ENCODE measurements around the gene FHIT.

DNA sequence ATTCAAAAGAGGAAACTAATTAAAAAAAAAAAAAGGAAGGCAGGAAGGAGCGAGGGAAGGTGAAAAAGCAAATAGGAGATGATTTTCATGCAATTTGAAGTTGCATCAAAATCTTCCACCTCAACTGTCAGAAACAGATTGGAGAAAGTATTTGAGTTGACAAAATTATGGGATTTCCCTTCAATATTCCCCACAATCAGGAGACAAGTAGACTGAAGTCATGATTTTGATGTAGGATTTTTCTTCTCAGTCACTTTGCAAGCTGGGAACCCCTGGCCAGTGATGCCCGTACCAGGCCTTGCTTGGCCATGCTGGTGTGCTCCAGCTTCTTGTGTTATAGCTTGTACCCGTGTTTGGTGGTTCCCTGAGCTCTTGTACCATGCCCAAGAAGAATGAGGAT, 1347.0 kb downstream of the FHIT start:
- TF ChIP-seq CTCF (conservative IDR thresholded peaks at IDR 0.05; ENCODE audit: low read depth, low read length) (no peak), EZH2 (IDR thresholded peaks at IDR 0.05; ENCODE audit: low read length, unreplicated experiment) (no peak), EZH2phosphoT487 (IDR thresholded peaks at IDR 0.05; ENCODE audit: borderline replicate concordance, low read length) (no peak)

All from PC-3 (cell line).